ENCODE measurements around the gene WNT4.

DNA sequence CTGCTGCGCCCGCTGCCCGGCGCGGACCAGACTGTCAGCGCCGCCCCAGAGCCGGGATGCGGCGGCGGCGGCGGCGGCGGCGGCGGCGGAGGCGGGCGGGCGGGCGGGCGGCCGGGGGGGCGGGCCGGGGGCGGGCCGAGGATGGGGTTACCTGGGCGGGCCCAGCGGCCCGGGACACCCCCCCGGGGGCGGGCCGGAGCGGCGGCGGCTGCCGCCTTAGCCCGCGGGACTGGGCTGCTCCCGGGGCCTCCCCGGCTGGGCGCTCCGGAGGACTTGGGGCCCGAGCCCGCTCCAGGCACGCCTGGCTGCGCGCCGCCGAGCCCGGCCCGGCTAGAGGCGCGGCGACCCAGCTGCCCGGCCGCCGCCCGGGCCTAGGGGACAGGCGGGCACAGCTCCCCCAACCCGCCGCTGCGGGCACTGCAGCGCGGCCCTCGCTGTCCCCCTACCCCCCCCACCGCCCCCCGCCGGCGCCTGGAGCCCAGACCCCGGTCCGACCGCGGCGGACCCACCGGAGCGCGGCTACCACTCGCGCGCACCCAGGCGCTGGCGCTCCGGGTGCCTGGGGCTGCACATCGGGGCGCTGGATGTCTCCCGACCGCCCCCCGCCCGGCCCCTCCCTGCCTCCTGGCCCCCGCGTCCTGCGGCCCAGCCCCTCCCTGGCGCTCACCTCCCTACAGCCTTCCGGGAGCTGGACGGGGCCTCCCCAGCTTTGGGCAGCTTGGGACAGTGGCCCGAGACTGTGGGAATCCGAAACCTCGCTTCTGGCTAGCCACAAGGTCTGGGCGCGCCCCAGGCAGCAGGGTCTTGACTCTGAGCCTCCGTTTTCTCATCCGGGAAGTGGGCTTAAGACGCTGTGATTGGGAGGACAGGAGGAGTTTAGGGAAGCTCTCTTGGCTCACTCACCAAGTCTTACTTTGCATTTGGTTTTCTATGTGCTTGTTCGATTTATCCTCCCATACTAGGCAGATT lies at the start of gene WNT4:
- TF ChIP-seq YY1 (IDR thresholded peaks at IDR 0.05; ENCODE audit: low read depth, low read length) (no peak), ZNF274 (IDR thresholded peaks at IDR 0.05; ENCODE audit: borderline replicate concordance, extremely low read depth, low read length) (no peak), RNF2 (IDR thresholded peaks at IDR 0.05; ENCODE audit: borderline replicate concordance, low read depth, low read length, missing control alignments, poor library complexity, severe bottlenecking) (no peak), CEBPB (IDR thresholded peaks at IDR 0.05; ENCODE audit: low read depth, low read length) (no peak), EGR1 (IDR thresholded peaks at IDR 0.05; ENCODE audit: borderline replicate concordance, low read depth, low read length) (no peak), POLR2A (IDR thresholded peaks at IDR 0.05; ENCODE audit: control extremely low read depth in 1 of 2, low read depth in 2 of 2, low read length in 2 of 2) (no peak), KDM1A (IDR thresholded peaks at IDR 0.05; ENCODE audit: borderline replicate concordance, low read length) (peak; percentile 83), PHF8 (conservative IDR thresholded peaks at IDR 0.05; ENCODE audit: low read depth, low read length) (no peak), NANOG (IDR thresholded peaks at IDR 0.05; ENCODE audit: insufficient read depth, low read depth, low read length, poor library complexity, severe bottlenecking) (no peak)
- TF ChIP-seq, protein P1, sequence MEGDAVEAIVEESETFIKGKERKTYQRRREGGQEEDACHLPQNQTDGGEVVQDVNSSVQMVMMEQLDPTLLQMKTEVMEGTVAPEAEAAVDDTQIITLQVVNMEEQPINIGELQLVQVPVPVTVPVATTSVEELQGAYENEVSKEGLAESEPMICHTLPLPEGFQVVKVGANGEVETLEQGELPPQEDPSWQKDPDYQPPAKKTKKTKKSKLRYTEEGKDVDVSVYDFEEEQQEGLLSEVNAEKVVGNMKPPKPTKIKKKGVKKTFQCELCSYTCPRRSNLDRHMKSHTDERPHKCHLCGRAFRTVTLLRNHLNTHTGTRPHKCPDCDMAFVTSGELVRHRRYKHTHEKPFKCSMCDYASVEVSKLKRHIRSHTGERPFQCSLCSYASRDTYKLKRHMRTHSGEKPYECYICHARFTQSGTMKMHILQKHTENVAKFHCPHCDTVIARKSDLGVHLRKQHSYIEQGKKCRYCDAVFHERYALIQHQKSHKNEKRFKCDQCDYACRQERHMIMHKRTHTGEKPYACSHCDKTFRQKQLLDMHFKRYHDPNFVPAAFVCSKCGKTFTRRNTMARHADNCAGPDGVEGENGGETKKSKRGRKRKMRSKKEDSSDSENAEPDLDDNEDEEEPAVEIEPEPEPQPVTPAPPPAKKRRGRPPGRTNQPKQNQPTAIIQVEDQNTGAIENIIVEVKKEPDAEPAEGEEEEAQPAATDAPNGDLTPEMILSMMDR (IDR thresholded peaks at IDR 0.05; ENCODE audit: control extremely low read depth in 1 of 3, insufficient read depth in 1 of 3, low read depth in 1 of 3, low read length in 3 of 3) = peak in 2 of 3 experiments; percentile 19 to 50; a peak in 3 of 4 replicates
- TF ChIP-seq, protein P2, sequence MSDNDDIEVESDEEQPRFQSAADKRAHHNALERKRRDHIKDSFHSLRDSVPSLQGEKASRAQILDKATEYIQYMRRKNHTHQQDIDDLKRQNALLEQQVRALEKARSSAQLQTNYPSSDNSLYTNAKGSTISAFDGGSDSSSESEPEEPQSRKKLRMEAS (IDR thresholded peaks at IDR 0.05) = no peak
